AG04450 (cell line): ENCODE results near the gene SPATA2. TPM values are rescaled to one million over a fixed set of nuclear protein-coding genes. Genes with fewer than 3 reads are reported as not detected.
A peak's percentile ranks its signal among the peaks of the same experiment; 100 is the strongest.

Source experiments
- CTCF ChIA-PET: fragments of 300-600, 350-600 bp; formaldehyde crosslinking; extraction: SDS; loops from one replicate; lab custom pipeline; 2022; ENCODE audit warnings: antibody characterized with exemption, inconsistent platforms; lab: Charles Lee
- POLR2A ChIA-PET: fragments of 350-600 bp; formaldehyde crosslinking; extraction: SDS; loops from one replicate; lab custom pipeline; 2021; ENCODE audit warnings: antibody characterized with exemption, inconsistent platforms; lab: Yijun Ruan, JAX
- DNase-seq: peaks from one replicate; pipeline ENCODE4 v3.0.0-alpha.2; 2011; ENCODE audit warnings: low read depth, low spot score
- H3K27ac ChIP-seq: one replicate; pipeline ENCODE4 v1.5.1; 2012; ENCODE audit warnings: low read depth, low read length, control low read depth
- H3K27me3 ChIP-seq: one replicate; pipeline ENCODE4 v1.6.0; 2012; ENCODE audit warnings: low read length; ENCODE audit not compliant: control insufficient read depth, insufficient read depth
- H3K4me3 ChIP-seq: 2 replicates; pipeline ENCODE4 v1.5.1; 2011; ENCODE audit warnings: mild to moderate bottlenecking, low read depth, low read length, control low read depth
- H3K9me3 ChIP-seq: 2 replicates; pipeline ENCODE4 v1.5.1; 2012; ENCODE audit warnings: low read length; ENCODE audit not compliant: control insufficient read depth, insufficient read depth
- polyA plus RNA-seq: library from polyadenylated mRNA; depleted of rRNA; stranded (reverse); fragments of >200 nt; gene quantifications from 2 replicates; pipeline ENCODE4 v1.2.3, GENCODE V29; 2011
- TF ChIP-seq, protein P1 (sequence below): IDR thresholded peaks from 2 replicates; pipeline ENCODE4 v1.5.1; 2011; ENCODE audit warnings: low read depth, low read length, control low read depth, inconsistent platforms

The SPATA2 gene
- polyA plus RNA-seq, 1 experiment = 4.7 TPM

DNA sequence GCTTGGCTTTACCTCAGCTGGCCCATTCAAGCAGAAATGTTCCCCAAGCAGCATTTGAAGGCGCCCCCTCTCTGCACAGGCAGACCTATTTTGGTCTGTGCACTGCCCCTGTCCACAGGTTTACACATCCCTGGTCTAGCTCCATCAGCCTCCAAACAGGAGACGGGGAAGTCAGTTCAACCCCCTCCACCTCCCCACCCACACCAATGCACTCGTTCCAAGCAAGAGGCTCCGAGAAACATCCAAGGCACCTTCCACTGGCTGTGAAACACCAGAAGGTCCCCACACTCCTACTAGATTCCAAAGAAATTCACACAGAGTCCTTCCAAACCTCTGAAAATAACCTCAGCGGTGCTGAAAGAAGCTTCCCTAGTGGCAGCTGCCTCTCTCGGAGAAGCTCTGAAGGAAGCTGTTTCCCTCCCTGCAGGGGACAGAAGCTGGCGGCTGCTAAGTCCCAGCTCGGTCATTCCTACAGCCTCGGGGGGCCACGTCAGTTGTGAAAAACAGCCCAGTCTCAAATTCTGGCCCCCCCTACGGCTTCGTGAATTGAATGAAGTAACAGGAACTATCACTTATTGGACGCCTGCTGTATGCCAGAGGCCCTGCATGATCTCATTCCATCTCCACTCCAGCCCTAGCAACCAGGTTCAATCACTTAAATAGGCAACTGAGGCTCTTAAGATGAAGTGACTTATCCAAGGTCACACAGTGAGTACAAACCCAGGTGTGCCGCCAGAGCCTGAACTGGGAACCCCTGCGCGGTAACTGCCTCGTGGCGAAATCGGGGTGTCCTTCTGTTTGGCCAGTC, 815 bp downstream of the SPATA2 start:
- TF ChIP-seq, protein P1, sequence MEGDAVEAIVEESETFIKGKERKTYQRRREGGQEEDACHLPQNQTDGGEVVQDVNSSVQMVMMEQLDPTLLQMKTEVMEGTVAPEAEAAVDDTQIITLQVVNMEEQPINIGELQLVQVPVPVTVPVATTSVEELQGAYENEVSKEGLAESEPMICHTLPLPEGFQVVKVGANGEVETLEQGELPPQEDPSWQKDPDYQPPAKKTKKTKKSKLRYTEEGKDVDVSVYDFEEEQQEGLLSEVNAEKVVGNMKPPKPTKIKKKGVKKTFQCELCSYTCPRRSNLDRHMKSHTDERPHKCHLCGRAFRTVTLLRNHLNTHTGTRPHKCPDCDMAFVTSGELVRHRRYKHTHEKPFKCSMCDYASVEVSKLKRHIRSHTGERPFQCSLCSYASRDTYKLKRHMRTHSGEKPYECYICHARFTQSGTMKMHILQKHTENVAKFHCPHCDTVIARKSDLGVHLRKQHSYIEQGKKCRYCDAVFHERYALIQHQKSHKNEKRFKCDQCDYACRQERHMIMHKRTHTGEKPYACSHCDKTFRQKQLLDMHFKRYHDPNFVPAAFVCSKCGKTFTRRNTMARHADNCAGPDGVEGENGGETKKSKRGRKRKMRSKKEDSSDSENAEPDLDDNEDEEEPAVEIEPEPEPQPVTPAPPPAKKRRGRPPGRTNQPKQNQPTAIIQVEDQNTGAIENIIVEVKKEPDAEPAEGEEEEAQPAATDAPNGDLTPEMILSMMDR = 0 out of 2 replicates have a peak, but pooled peaks have one; percentile 15
- no peak for DNase-seq
- ChIA-PET POLR2A (interaction anchor here (1.0 kb wide), 1 partner anchor 69 kb away, joined by 3 read pairs; no protein-coding TSS in a partner anchor), CTCF (interaction anchor here (0.6 to 1.0 kb wide), 5 partner anchors 11 to 195 kb away, joined by 3 to 7 read pairs (median 5); no protein-coding TSS in a partner anchor)
- Histone ChIP-seq H3K9me3 (no peaks in the 10 kb centered on the region; the same call in 1 of the 2 replicates), H3K4me3 (peak overlapping the region; percentile 98), H3K27me3 (no peaks in the 10 kb centered on the region), H3K27ac (no peak overlapping the region)

DNA sequence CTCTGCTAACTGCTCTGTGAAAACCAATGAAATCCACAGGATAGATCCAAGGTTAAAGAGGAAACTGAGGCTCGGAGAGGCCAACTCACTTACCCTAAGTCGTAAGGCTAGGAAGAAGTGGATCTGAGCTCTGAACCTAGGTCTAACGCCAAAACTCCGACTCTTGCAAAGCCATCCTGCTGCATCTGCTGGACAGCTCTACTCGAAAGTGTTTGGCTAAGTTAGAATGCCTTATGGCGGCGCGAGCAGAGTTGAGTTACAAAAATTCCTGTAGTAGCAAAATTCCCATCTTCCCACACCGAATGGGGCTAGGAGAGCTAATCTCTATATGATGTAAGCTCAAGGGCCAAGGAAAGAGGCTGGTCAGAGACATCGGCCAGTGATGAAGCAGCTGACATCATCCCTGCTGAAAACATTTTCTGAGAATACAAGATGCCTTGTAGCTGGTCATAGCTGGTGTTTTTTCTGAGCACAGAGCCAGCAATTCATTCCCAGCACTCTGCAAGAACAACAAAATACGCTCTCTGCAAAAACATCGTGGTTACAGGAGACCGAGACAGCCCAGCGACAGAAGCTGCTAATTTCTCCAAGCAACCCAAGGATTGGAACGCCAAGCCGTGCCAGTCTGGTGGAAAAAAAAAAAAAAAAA, 1.8 kb downstream of the SPATA2 start:
- DNase-seq = no peak
- H3K4me3 ChIP-seq = no peak overlapping the region; the same call in 1 of the 2 replicates
- CTCF ChIA-PET = interaction anchor here (0.7 to 1.5 kb wide), 4 partner anchors 12 to 158 kb away, joined by 3 to 7 read pairs (median 6); no protein-coding TSS in a partner anchor

GRCh38 chr20:49910340-49910706, 5.0 kb downstream of the SPATA2 start:
- Histone ChIP-seq H3K4me3 (no peak overlapping the region), H3K9me3 (no peaks in the 10 kb centered on the region; the same call in 1 of the 2 replicates), H3K27ac (no peak overlapping the region), H3K27me3 (no peaks in the 10 kb centered on the region)
- TF ChIP-seq, protein P1 = no peak
- ChIA-PET POLR2A (no interaction called here), CTCF (interaction anchor here (0.6 to 1.1 kb wide), 3 partner anchors 21 to 577 kb away, joined by 3 read pairs; no protein-coding TSS in a partner anchor)
- DNase-seq = no peak

More for the DNA sequence above, 1.8 kb downstream of the SPATA2 start:
- POLR2A ChIA-PET = interaction anchor here (0.7 kb wide), 1 partner anchor 65 kb away, joined by 5 read pairs; no protein-coding TSS in a partner anchor
- Histone ChIP-seq H3K27me3 (no peaks in the 10 kb centered on the region), H3K9me3 (no peaks in the 10 kb centered on the region; the same call in 1 of the 2 replicates), H3K27ac (no peak overlapping the region)
- TF ChIP-seq, protein P1 = no peak

- Histone ChIP-seq H3K9me3 (no peaks in the 10 kb centered on the region; the same call in 1 of the 2 replicates), H3K27me3 (no peaks in the 10 kb centered on the region), H3K27ac (no peak overlapping the region), H3K4me3 (no peak overlapping the region)
- POLR2A ChIA-PET = interaction anchor here (0.7 kb wide), 1 partner anchor 186 kb away, joined by 3 read pairs; no protein-coding TSS in a partner anchor
- TF ChIP-seq, protein P1 = peak; percentile 28
- DNase-seq = no peak
- CTCF ChIA-PET = interaction anchor here (0.6 to 0.8 kb wide), 2 partner anchors 21 to 576 kb away, joined by 3 read pairs; no protein-coding TSS in a partner anchor
Measured at GRCh38 chr20:49909499-49910339, 5.6 kb downstream of the SPATA2 start.
